PC-3 (cell line): ENCODE data around the gene KANK3. TPM values are rescaled to one million over a fixed set of nuclear protein-coding genes. Genes with fewer than 3 reads are reported as not detected.

ENCODE experiments used
- ATAC-seq: fragments of 200-7000 bp; cut with Tn5 transposase; 2 replicates; pipeline ENCODE4 v1.9.1; 2020; ENCODE audit warnings: mild to moderate bottlenecking, moderate library complexity
- BruUV-seq: library from RNA; stranded (reverse); fragments of 400-500 nt; replicated peaks from 2 replicates; lab custom pipeline; 2021; lab: Mats Ljungman, UMichigan
- CTCF ChIA-PET: fragments of 300-600 bp; sonication (Branson Sonifier 250); formaldehyde crosslinking; loops from one replicate; lab custom pipeline; 2022; ENCODE audit warnings: antibody characterized with exemption; lab: Charles Lee
- POLR2A ChIA-PET: fragments of 300-600 bp; sonication (Branson Sonifier 250); formaldehyde crosslinking; loops from one replicate; lab custom pipeline; 2022; ENCODE audit warnings: antibody characterized with exemption; ENCODE audit not compliant: unreplicated experiment; lab: Charles Lee
- DNase-seq: peaks from one replicate; pipeline ENCODE4 v3.0.0-alpha.2; 2015
- H2AFZ ChIP-seq: fragments of 300-600 bp; sonication (generic); 2 replicates; pipeline ENCODE4 v1.6.0; 2016; ENCODE audit warnings: antibody characterized with exemption, low read length
- H3F3A ChIP-seq: fragments of 300-600 bp; sonication (generic); one replicate; pipeline ENCODE4 v1.6.0; 2017; ENCODE audit warnings: antibody characterized with exemption, low read length, control low read depth, mild to moderate bottlenecking; ENCODE audit not compliant: unreplicated experiment
- H3K27ac ChIP-seq: fragments of 300-600 bp; sonication (generic); 2 replicates; pipeline ENCODE4 v1.5.1; 2016; ENCODE audit warnings: mild to moderate bottlenecking, low read length
- H3K27me3 ChIP-seq: fragments of 300-600 bp; sonication (generic); 2 replicates; pipeline ENCODE4 v1.6.1; 2016; ENCODE audit warnings: low read length, mixed read lengths
- H3K36me3 ChIP-seq: fragments of 300-600 bp; sonication (generic); 2 replicates; pipeline ENCODE4 v1.6.1; 2016; ENCODE audit warnings: low read depth, mixed run types, low read length, mixed read lengths
- H3K4me1 ChIP-seq: fragments of 300-600 bp; sonication (generic); 2 replicates; pipeline ENCODE4 v1.5.1; 2016; ENCODE audit warnings: low read length; ENCODE audit not compliant: insufficient read depth
- H3K4me2 ChIP-seq: fragments of 300-600 bp; sonication (generic); 2 replicates; pipeline ENCODE4 v1.6.0; 2016; ENCODE audit warnings: low read length
- H3K4me3 ChIP-seq: fragments of 300-600 bp; sonication (generic); 2 replicates; pipeline ENCODE4 v1.5.1; 2016; ENCODE audit warnings: mild to moderate bottlenecking, low read length, mixed read lengths
- H3K79me2 ChIP-seq: fragments of 300-600 bp; sonication (generic); 2 replicates; pipeline ENCODE4 v1.6.1; 2017; ENCODE audit warnings: low read length, mixed read lengths
- H3K9ac ChIP-seq: fragments of 300-600 bp; sonication (generic); 2 replicates; pipeline ENCODE4 v1.6.0; 2016; ENCODE audit warnings: mild to moderate bottlenecking, low read length
- H3K9me2 ChIP-seq: fragments of 300-600 bp; sonication (generic); replicated peaks from 2 replicates; pipeline ENCODE4 v1.6.1; 2016; ENCODE audit warnings: mixed run types, low read length, mixed read lengths
- H3K9me3 ChIP-seq: fragments of 300-600 bp; sonication (generic); 2 replicates; pipeline ENCODE4 v1.6.1; 2016; ENCODE audit warnings: low read length, mixed read lengths
- H4K20me1 ChIP-seq: fragments of 300-600 bp; sonication (generic); 2 replicates; pipeline ENCODE4 v1.6.1; 2016; ENCODE audit warnings: low read length, mixed read lengths
- EZH2 ChIP-seq: fragments of 300-600 bp; sonication (generic); IDR thresholded peaks from one replicate; pipeline ENCODE4 v1.6.1; 2017; ENCODE audit warnings: antibody characterized with exemption, mild to moderate bottlenecking, low read length; ENCODE audit not compliant: unreplicated experiment
- EZH2phosphoT487 ChIP-seq: fragments of 300-600 bp; sonication (generic); IDR thresholded peaks from 2 replicates; pipeline ENCODE4 v1.6.1; 2018; ENCODE audit warnings: mild to moderate bottlenecking, antibody characterized with exemption, low read length, borderline replicate concordance
- intact Hi-C: fragments of 100-400 bp; cut with micrococcal nuclease; formaldehyde crosslinking; loops from 2 replicates; pipeline ENCODE4 v1.9.0; 2023
- total RNA-seq: library from RNA; depleted of rRNA; stranded (reverse); fragments of >200 nt; gene quantifications from 2 replicates; pipeline ENCODE4 v1.2.3, GENCODE V29; 2014
- TF ChIP-seq, protein P1 (sequence below): fragments of 300-600 bp; sonication (generic); conservative IDR thresholded peaks from 2 replicates; pipeline ENCODE4 v1.5.1; 2017; ENCODE audit warnings: antibody characterized with exemption, low read depth, mild to moderate bottlenecking, low read length

KANK3 gene
- total RNA-seq, 1 experiment from 2014 or later, result 0.87 TPM

GRCh38 chr19:8361921-8362793 is 19.1 kb upstream of the KANK3 start:
- Histone ChIP-seq H3K9me3 (no peaks in the 10 kb centered on the region), H3K27ac (peak overlapping the region; percentile 69), H3K4me1 (peaks cover 28% of the 10 kb centered on the region), H2AFZ (peak overlapping the region; percentile 78), H3K27me3 (no peaks in the 10 kb centered on the region), H3F3A (no peaks in the 10 kb centered on the region), H3K36me3 (no peaks in the 10 kb centered on the region), H3K79me2 (no peaks in the 10 kb centered on the region), H3K4me3 (0 out of 2 replicates have a peak overlapping the region, but pooled peaks have one; percentile 3), H3K9me2 (no peaks in the 10 kb centered on the region), H4K20me1 (no peaks in the 10 kb centered on the region), H3K9ac (peak overlapping the region; percentile 8; the same call in 1 of the 2 replicates), H3K4me2 (peak overlapping the region; percentile 75)
- ChIA-PET CTCF (interaction anchor here (0.5 to 0.9 kb wide), 3 partner anchors 9 to 219 kb away, joined by 3 to 9 read pairs (median 7); no protein-coding TSS in a partner anchor), POLR2A (no interaction called here)
- intact Hi-C loops, result loop anchor here (1.0 kb wide), 1 partner anchor 28 kb away; the partner anchor contains the start of gene RAB11B
- peak; percentile 100 for DNase-seq
- TF ChIP-seq, protein P1, sequence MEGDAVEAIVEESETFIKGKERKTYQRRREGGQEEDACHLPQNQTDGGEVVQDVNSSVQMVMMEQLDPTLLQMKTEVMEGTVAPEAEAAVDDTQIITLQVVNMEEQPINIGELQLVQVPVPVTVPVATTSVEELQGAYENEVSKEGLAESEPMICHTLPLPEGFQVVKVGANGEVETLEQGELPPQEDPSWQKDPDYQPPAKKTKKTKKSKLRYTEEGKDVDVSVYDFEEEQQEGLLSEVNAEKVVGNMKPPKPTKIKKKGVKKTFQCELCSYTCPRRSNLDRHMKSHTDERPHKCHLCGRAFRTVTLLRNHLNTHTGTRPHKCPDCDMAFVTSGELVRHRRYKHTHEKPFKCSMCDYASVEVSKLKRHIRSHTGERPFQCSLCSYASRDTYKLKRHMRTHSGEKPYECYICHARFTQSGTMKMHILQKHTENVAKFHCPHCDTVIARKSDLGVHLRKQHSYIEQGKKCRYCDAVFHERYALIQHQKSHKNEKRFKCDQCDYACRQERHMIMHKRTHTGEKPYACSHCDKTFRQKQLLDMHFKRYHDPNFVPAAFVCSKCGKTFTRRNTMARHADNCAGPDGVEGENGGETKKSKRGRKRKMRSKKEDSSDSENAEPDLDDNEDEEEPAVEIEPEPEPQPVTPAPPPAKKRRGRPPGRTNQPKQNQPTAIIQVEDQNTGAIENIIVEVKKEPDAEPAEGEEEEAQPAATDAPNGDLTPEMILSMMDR, result no peak
- no peak for TF ChIP-seq EZH2
- no peak for TF ChIP-seq EZH2phosphoT487
- peak; percentile 76 for ATAC-seq
- no TSS peak for BruUV-seq

DNA sequence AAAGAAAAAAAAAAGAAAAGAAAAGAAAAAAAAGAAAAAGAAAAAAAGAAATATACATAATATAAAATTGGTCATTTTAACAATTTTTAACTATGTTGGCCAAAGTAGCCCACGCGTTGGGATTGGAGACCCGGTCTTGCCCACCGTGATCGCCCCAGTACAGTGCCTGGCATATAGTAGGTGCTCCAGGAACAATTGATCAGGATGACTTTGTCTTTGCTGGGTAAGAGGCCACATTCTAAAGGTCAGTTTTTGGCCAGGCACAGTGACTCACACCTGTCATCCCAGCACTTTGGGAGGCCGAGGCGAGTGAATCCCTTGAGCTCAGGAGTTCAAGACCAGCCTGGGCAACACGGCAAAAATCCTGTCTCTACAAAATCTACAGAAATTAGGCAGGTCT is 17.1 kb upstream of the KANK3 start:
- no peaks in the 10 kb centered on the region for H3K79me2 ChIP-seq
- no peak overlapping the region for H2AFZ ChIP-seq
- H3K4me1 ChIP-seq, result peaks cover 38% of the 10 kb centered on the region
- 0 out of 2 replicates have a peak, but pooled peaks cover 2% of the 10 kb centered on the region for H4K20me1 ChIP-seq
- H3K9ac ChIP-seq, result no peak overlapping the region
- ATAC-seq (no peak), DNase-seq (no peak)
- H3K36me3 ChIP-seq, result no peaks in the 10 kb centered on the region
- ChIA-PET CTCF (no interaction called here), POLR2A (no interaction called here)
- H3K27ac ChIP-seq, result no peak overlapping the region
- H3K9me2 ChIP-seq, result no peaks in the 10 kb centered on the region
- peaks cover 4% of the 10 kb centered on the region for H3F3A ChIP-seq
- no peaks in the 10 kb centered on the region for H3K27me3 ChIP-seq
- BruUV-seq, result no TSS peak
- intact Hi-C loops, result no loop called here
- no peaks in the 10 kb centered on the region for H3K9me3 ChIP-seq
- no peak overlapping the region for H3K4me2 ChIP-seq
- no peak for TF ChIP-seq EZH2
- TF ChIP-seq EZH2phosphoT487, result no peak
- TF ChIP-seq, protein P1, result no peak
- no peak overlapping the region for H3K4me3 ChIP-seq
